DND-41 (cell line): Measurements from ENCODE around the gene ATAD3C.

Experiments used
- CTCF ChIP-seq: IDR thresholded peaks from 2 replicates; pipeline ENCODE4 v1.5.1; 2012; ENCODE audit warnings: borderline replicate concordance, low read length, moderate library complexity, mild to moderate bottlenecking; ENCODE audit not compliant: poor library complexity, severe bottlenecking; ENCODE audit errors: extremely low read depth
- EZH2 ChIP-seq: IDR thresholded peaks from 3 replicates; pipeline ENCODE4 v1.6.1; 2012; ENCODE audit warnings: borderline replicate concordance, low read depth, mild to moderate bottlenecking, moderate library complexity, low read length, inconsistent platforms; ENCODE audit not compliant: severe bottlenecking

- TF ChIP-seq CTCF, result no peak
- no peak for TF ChIP-seq EZH2
Measured at GRCh38 chr1:1427820-1428148, 21.7 kb upstream of the ATAD3C start.
